GM18526 (cell line): ENCODE data around the gene SDC1.

Experiments
- POLR2A ChIP-seq: IDR thresholded peaks from 3 replicates; pipeline ENCODE4 v1.6.1; 2011; ENCODE audit not compliant: insufficient read length; ENCODE audit errors: extremely low read depth

Gene SDC1

DNA sequence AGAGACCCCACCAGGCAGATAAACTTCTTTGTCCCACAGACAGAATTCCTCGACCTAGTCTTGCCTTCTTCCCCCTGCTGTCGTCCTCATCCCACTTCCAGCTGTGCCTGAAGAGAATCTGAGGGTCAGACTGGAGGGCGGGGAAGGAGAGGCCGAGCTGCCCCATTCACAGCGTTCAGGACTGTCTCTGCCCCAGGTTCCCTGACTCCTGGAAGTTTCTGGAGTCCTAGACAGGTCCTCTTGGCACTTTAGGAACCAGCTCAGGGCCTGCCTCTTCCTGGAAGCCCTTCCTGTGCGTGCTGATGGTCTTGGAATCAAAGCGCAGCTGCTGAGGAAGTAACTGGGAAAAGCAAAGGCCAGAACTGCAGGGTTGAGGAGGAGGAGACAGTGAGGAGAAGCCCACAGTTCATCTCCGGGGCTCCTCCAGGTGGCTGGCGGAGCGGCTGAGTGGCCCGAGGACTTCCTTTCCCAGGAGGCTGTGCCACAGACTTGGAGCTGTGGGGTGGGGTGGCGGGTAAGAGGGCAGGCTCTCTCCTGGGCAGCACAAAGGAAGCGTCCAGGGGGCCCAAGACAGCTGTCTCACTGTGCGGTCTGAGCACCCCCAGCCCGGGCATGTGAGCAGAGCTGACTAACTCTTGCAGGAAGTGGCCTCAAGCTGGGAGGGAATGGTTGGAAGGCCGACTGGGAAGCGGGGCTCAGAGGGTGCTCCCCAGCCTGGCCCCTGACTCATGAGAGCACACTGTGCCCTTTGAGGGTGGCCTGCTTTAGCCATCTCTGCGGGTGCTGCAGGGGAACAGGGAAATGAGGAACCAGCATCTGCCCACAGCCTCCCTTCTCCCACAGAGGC is 39.5 kb downstream of the SDC1 start:
- no peak for TF ChIP-seq POLR2A

DNA sequence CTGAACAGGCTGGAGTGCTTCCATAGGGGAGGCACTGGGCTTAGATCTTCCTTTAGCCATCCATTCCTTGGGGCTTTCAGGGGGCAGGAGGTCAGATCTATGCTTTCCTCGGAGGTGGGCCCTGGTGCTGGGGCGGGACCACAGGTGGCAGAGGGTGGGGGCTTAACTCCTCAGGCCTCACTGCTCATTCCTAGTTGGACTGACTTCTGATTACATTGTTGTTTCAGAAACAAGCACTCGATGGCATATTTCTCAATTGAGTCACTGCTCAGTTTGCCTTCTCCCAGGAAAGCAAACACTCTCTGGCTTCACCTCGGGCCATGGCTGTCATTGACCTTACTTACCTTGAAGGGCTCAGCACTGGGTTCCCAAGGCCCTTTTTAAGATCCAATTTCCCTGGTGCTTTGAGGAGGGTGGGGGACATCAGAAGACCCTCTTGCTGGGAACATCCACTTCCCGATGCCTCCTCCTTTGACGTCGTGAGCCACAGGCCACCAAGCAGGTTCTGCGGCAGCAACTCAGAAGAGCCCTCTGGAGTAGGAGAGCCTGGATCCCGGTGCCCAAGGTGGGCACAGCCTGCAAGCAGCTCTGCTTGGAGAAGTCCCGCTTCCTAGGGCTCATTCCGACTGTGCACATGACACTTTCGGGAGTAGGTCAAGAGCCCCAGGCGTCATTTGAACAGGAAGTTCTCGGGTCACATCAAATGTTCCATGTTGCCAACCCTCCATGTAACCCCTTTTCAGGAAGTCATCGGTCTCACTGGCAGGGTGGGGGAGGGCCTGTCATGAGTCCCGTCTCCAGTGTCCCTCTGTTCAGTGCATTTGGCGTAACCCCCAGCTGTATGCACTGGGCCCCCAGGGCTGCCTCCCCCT is 40.6 kb downstream of the SDC1 start:
- TF ChIP-seq POLR2A: no peak

- no peak for TF ChIP-seq POLR2A
These were observed 41.6 kb downstream of the SDC1 start for GRCh38 chr2:20183373-20183772.

GRCh38 chr2:20182241-20182931 is 42.5 kb downstream of the SDC1 start:
- no peak for TF ChIP-seq POLR2A

GRCh38 chr2:20181761-20182160 is 43.2 kb downstream of the SDC1 start:
- no peak for TF ChIP-seq POLR2A

DNA sequence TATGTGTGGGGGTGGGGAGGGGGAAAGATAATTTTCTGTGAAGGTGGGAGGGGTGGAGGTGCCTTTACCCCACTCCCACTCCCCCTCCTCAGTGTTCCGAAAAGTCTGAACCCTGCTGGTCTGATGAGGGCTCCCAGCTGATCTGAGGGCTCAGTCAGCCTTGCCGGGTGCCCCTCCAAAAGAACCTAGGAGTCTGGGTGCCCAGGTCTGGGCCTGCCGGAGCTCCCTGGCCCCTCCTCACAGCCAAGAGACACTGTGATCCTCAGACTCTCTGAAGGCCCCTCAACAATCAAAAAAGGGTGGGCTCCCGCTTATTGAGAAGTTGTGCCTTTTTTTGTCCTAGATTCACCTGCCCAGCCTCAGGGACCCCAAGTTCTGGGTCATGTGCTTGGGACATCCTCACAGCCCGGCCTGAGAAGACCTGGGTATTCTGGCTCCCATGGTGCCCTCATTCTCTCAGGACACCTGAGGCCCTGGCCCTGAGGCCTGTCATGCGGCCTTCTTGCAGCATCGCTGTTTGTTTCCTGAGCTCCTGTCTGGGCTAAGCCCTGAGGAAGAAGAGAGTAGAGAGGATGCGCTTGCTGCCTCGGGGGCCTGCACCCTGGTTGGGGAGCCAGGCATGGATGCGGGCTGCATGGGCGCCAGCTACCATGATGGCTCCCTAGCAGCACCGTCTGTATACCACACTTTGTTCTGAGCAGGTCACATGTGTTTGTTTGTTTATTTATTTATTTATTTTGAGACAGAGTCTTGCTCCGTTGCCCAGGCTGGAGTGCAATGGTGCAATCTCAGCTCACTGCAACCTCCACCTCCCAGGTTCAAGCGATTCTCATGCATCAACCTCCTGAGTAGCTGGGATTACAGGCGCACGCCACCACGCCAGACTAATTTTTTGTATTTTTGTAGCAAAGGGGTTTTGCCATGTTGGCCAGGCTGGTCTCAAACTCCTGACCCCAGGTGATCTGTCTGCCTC is 44.0 kb downstream of the SDC1 start:
- no peak for TF ChIP-seq POLR2A

DNA sequence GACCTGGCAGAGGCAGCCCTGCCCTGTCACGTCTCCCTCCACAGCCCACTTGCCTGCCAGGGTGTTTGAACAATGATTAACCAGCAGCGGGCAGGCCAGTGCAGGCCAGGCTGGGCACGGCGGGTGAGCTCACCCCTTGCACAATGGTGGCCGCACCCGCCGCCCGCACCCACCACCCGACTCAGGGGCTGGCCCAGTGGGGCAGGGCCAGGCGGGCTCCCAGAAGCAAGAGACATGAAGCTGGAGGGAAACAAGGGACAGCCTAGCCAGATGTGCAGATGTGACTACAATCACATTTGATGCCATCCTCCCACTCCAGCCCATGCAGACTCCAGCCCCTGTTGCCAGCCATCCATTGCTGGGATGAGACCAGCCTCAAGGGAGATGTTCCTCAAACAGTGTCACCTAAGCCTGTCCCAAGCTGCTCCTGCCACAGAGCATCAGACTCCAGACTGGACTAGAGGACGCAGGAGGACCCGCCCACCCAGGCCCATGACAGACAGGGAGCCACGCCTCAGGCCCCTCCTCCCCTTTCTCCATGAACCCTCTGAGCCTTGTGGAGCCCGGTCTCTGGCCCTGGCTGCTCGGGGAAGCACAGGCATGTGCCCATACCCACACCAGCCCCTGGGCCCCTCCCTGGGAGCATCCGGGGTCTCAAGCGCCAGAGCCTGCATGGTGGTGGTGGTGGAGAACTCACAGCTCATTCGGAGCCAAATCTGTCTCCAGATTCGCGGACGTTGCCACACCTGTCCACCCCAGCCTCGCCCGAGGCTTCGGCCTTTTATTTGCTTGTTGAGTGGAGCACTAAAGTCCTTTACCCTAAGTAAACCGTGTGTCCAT is 45.0 kb downstream of the SDC1 start:
- no peak for TF ChIP-seq POLR2A

DNA sequence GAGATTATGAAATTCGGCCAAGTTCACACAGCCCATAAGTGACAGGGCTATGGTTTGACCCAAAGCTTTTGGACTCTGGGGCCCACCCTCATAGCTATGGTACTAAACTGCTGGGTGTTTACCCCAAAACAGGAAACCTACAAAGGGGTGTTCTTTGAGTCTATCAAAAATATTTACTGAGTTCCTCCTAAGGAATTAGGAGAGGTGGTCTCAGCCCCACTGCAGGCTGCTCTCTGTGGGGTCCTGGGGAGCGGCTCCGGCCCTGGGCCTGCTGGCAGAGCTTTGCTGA is 45.5 kb downstream of the SDC1 start:
- TF ChIP-seq POLR2A: no peak

- no peak for TF ChIP-seq POLR2A
These were observed 46.1 kb downstream of the SDC1 start for GRCh38 chr2:20178666-20179465.

DNA sequence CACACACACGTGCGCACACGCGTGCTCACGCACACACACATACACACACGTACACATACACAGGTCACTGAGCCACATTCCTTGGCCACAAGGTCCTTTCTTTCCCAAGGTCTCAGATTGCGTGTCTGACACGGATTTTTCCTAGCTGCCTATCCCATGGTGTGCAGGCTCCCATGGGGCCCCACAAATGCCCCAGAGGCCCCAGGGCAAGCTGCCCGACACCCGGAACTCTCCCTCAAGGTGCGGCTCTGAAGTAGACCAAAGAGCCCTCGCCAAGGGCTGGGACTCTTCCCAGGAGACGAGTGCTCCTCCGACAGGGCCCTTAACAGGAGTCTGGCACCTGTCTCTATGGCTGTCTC is 46.7 kb downstream of the SDC1 start:
- TF ChIP-seq POLR2A: no peak

GRCh38 chr2:20177556-20178248 is 47.2 kb downstream of the SDC1 start:
- no peak for TF ChIP-seq POLR2A

GRCh38 chr2:20176760-20177159 is 48.2 kb downstream of the SDC1 start:
- TF ChIP-seq POLR2A: no peak

GRCh38 chr2:20175931-20176330 is 49.0 kb downstream of the SDC1 start:
- TF ChIP-seq POLR2A: no peak

- TF ChIP-seq POLR2A: no peak
These were observed 49.7 kb downstream of the SDC1 start for GRCh38 chr2:20175267-20175666.
